ENCODE data around the gene LGALS16.
"Not testable (repeated sequence)": the region's sequence is repeated elsewhere in the genome, so short reads cannot be mapped to it uniquely, and the experiment has no call there.

Gene LGALS16

GRCh38 chr19:39677961-39678889 is 22.5 kb downstream of the LGALS16 start:
- DNase-seq: no peak

- peak; percentile 68 for DNase-seq
Observed at GRCh38 chr19:39679056-39679790, 23.5 kb downstream of the LGALS16 start.

- peak; percentile 63 for DNase-seq
Observed at GRCh38 chr19:39679791-39680168, 24.1 kb downstream of the LGALS16 start.

GRCh38 chr19:39680593-39680992 is 24.9 kb downstream of the LGALS16 start:
- no peak for DNase-seq

GRCh38 chr19:39681416-39681815 is 25.7 kb downstream of the LGALS16 start:
- no peak for DNase-seq

GRCh38 chr19:39684267-39684666 is 28.6 kb downstream of the LGALS16 start:
- no peak for DNase-seq

GRCh38 chr19:39686739-39687138 is 31.0 kb downstream of the LGALS16 start:
- DNase-seq: no peak

- not testable (repeated sequence) for DNase-seq
Observed at GRCh38 chr19:39688637-39689036, 32.9 kb downstream of the LGALS16 start.

- DNase-seq: no peak
Observed at GRCh38 chr19:39692166-39692565, 36.5 kb downstream of the LGALS16 start.

- no peak for DNase-seq
Observed at GRCh38 chr19:39692822-39693221, 37.1 kb downstream of the LGALS16 start.

- DNase-seq: no peak
Observed at GRCh38 chr19:39695759-39696158, 40.0 kb downstream of the LGALS16 start.

- no peak for DNase-seq
Observed at GRCh38 chr19:39696387-39696786, 40.7 kb downstream of the LGALS16 start.

GRCh38 chr19:39698535-39698934 is 42.8 kb downstream of the LGALS16 start:
- no peak for DNase-seq

- no peak for DNase-seq
Observed at GRCh38 chr19:39701291-39701690, 45.6 kb downstream of the LGALS16 start.

GRCh38 chr19:39704181-39705044 is 48.7 kb downstream of the LGALS16 start, which contains the start of gene LGALS14:
TSS of gene LGALS14 (plus strand) at chr19:39704481. CDS start at chr19:39704529, 48 bp downstream.
- peak; percentile 43 for DNase-seq

GRCh38 chr19:39705578-39706188 is 50.0 kb downstream of the LGALS16 start:
- peak; percentile 44 for DNase-seq

GRCh38 chr19:39708594-39708993 is 52.9 kb downstream of the LGALS16 start:
- no peak for DNase-seq

GRCh38 chr19:39709026-39709872 is 53.5 kb downstream of the LGALS16 start:
- no peak for DNase-seq
